Mammary epithelial cell (primary cell): Measurements from ENCODE around the gene MROH2A.
"Not testable (repeated sequence)": the region's sequence is repeated elsewhere in the genome, so short reads cannot be mapped to it uniquely, and the experiment has no call there.

Experiments
- EZH2 ChIP-seq: IDR thresholded peaks from 2 replicates; pipeline ENCODE4 v1.6.1; 2012; ENCODE audit warnings: low read length, inconsistent platforms, borderline replicate concordance
- TF ChIP-seq, protein P1 (sequence below), 2 donors: IDR thresholded peaks in 1 of 2; conservative IDR thresholded peaks in 1 of 2; 2 replicates each; pipeline ENCODE4 v1.5.1; 2011 to 2012; ENCODE audit warnings: inconsistent platforms in 2 of 2, low read length in 2 of 2, mild to moderate bottlenecking in 2 of 2, control low read depth in 1 of 2, low read depth in 1 of 2; ENCODE audit not compliant: insufficient read depth in 1 of 2; ENCODE audit errors: extremely low read depth in 1 of 2

GRCh38 chr2:233750689-233751088 is 27.4 kb upstream of the MROH2A start:
- TF ChIP-seq, protein P1, sequence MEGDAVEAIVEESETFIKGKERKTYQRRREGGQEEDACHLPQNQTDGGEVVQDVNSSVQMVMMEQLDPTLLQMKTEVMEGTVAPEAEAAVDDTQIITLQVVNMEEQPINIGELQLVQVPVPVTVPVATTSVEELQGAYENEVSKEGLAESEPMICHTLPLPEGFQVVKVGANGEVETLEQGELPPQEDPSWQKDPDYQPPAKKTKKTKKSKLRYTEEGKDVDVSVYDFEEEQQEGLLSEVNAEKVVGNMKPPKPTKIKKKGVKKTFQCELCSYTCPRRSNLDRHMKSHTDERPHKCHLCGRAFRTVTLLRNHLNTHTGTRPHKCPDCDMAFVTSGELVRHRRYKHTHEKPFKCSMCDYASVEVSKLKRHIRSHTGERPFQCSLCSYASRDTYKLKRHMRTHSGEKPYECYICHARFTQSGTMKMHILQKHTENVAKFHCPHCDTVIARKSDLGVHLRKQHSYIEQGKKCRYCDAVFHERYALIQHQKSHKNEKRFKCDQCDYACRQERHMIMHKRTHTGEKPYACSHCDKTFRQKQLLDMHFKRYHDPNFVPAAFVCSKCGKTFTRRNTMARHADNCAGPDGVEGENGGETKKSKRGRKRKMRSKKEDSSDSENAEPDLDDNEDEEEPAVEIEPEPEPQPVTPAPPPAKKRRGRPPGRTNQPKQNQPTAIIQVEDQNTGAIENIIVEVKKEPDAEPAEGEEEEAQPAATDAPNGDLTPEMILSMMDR (conservative IDR thresholded peaks at IDR 0.05 in 1 of 2, IDR thresholded peaks at IDR 0.05 in 1 of 2; ENCODE audit: extremely low read depth in 1 of 2, insufficient read depth in 1 of 2, low read depth in 1 of 2, low read length in 2 of 2) = not testable (repeated sequence)
- not testable (repeated sequence) for TF ChIP-seq EZH2
